CD4-positive, alpha-beta T cell treated with Interleukin-15 for 4 hours (primary cell): ENCODE measurements around the gene MICU1.

ENCODE experiments used
- DNase-seq: peaks from one replicate; pipeline ENCODE4 v3.0.0-alpha.2; 2020; ENCODE audit warnings: low spot score

The MICU1 gene

GRCh38 chr10:72626444-72626754, 520 bp upstream of the MICU1 start:
- DNase-seq = no peak

- no peak for DNase-seq
Measured at GRCh38 chr10:72625276-72625607, 637 bp downstream of the MICU1 start.

- DNase-seq = no peak
Measured at GRCh38 chr10:72622271-72622670, 3.6 kb downstream of the MICU1 start.

GRCh38 chr10:72616716-72617115, 9.2 kb downstream of the MICU1 start:
- DNase-seq = no peak

GRCh38 chr10:72615970-72616369, 9.9 kb downstream of the MICU1 start:
- no peak for DNase-seq

GRCh38 chr10:72612203-72612826, 13.6 kb downstream of the MICU1 start:
- DNase-seq = no peak

GRCh38 chr10:72611783-72612182, 14.1 kb downstream of the MICU1 start:
- DNase-seq = no peak

- DNase-seq = no peak
Measured at GRCh38 chr10:72610466-72610865, 15.4 kb downstream of the MICU1 start.

GRCh38 chr10:72605122-72605521, 20.8 kb downstream of the MICU1 start:
- no peak for DNase-seq

GRCh38 chr10:72601144-72601543, 24.7 kb downstream of the MICU1 start:
- no peak for DNase-seq

- DNase-seq = no peak
Measured at GRCh38 chr10:72598769-72599701, 26.8 kb downstream of the MICU1 start.

GRCh38 chr10:72597897-72598296, 28.0 kb downstream of the MICU1 start:
- DNase-seq = no peak

- DNase-seq = no peak
Measured at GRCh38 chr10:72595436-72595835, 30.4 kb downstream of the MICU1 start.

- DNase-seq = no peak
Measured at GRCh38 chr10:72593963-72594362, 31.9 kb downstream of the MICU1 start.

- DNase-seq = no peak
Measured at GRCh38 chr10:72588266-72588665, 37.6 kb downstream of the MICU1 start.

- no peak for DNase-seq
Measured at GRCh38 chr10:72587568-72587967, 38.3 kb downstream of the MICU1 start.

- no peak for DNase-seq
Measured at GRCh38 chr10:72574636-72575035, 51.2 kb downstream of the MICU1 start.

- no peak for DNase-seq
Measured at GRCh38 chr10:72573079-72573478, 52.8 kb downstream of the MICU1 start.

- no peak for DNase-seq
Measured at GRCh38 chr10:72567889-72568640, 57.8 kb downstream of the MICU1 start.

GRCh38 chr10:72567421-72567820, 58.5 kb downstream of the MICU1 start:
- no peak for DNase-seq

- no peak for DNase-seq
Measured at GRCh38 chr10:72564596-72564995, 61.3 kb downstream of the MICU1 start.

- DNase-seq = no peak
Measured at GRCh38 chr10:72563327-72563932, 62.4 kb downstream of the MICU1 start.

GRCh38 chr10:72561745-72562166, 64.1 kb downstream of the MICU1 start:
- no peak for DNase-seq
